ENCODE data around the gene PCP4.

Gene PCP4

GRCh38 chr21:39923476-39923875, 56.2 kb downstream of the PCP4 start:
- Mint-ChIP-seq H3K9me3 (no peaks in the 10 kb centered on the region), H3K4me1 (ENCODE audit: low read depth) (no peaks in the 10 kb centered on the region), H3K4me3 (no peak overlapping the region), H3K27me3 (no peaks in the 10 kb centered on the region), H3K36me3 (ENCODE audit: low read depth) (no peaks in the 10 kb centered on the region), H3K27ac (no peak overlapping the region)
- intact Hi-C loops (cut with micrococcal nuclease) = no loop called here

- no peaks in the 10 kb centered on the region for H3K36me3 Mint-ChIP-seq (ENCODE audit: low read depth)
- H3K27ac Mint-ChIP-seq = no peak overlapping the region
- intact Hi-C loops (cut with micrococcal nuclease) = no loop called here
- H3K9me3 Mint-ChIP-seq = no peaks in the 10 kb centered on the region
- H3K4me1 Mint-ChIP-seq (ENCODE audit: low read depth) = no peaks in the 10 kb centered on the region
- H3K27me3 Mint-ChIP-seq = no peaks in the 10 kb centered on the region
- H3K4me3 Mint-ChIP-seq = no peak overlapping the region
Observed at GRCh38 chr21:39924577-39925308, 57.5 kb downstream of the PCP4 start.

GRCh38 chr21:39927304-39927886, 60.2 kb downstream of the PCP4 start:
- H3K27ac Mint-ChIP-seq = no peak overlapping the region

GRCh38 chr21:39932335-39932734, 65.1 kb downstream of the PCP4 start:
- H3K9me3 Mint-ChIP-seq = no peaks in the 10 kb centered on the region
- no peak overlapping the region for H3K4me3 Mint-ChIP-seq
- no peak overlapping the region for H3K27ac Mint-ChIP-seq

More at GRCh38 chr21:39927304-39927886, 60.2 kb downstream of the PCP4 start:
- H3K9me3 Mint-ChIP-seq = no peaks in the 10 kb centered on the region
- no peaks in the 10 kb centered on the region for H3K36me3 Mint-ChIP-seq (ENCODE audit: low read depth)
- H3K27me3 Mint-ChIP-seq = no peaks in the 10 kb centered on the region
- intact Hi-C loops (cut with micrococcal nuclease) = no loop called here
- H3K4me1 Mint-ChIP-seq (ENCODE audit: low read depth) = no peaks in the 10 kb centered on the region
- no peak overlapping the region for H3K4me3 Mint-ChIP-seq

GRCh38 chr21:39934895-39935294, 67.7 kb downstream of the PCP4 start:
- Mint-ChIP-seq H3K4me3 (no peak overlapping the region), H3K4me1 (ENCODE audit: low read depth) (no peaks in the 10 kb centered on the region), H3K27me3 (no peaks in the 10 kb centered on the region), H3K27ac (no peak overlapping the region), H3K36me3 (ENCODE audit: low read depth) (no peaks in the 10 kb centered on the region), H3K9me3 (no peaks in the 10 kb centered on the region)
- intact Hi-C loops (cut with micrococcal nuclease) = no loop called here

More at GRCh38 chr21:39932335-39932734, 65.1 kb downstream of the PCP4 start:
- Mint-ChIP-seq H3K27me3 (no peaks in the 10 kb centered on the region), H3K4me1 (ENCODE audit: low read depth) (no peaks in the 10 kb centered on the region), H3K36me3 (ENCODE audit: low read depth) (no peaks in the 10 kb centered on the region)
- intact Hi-C loops (cut with micrococcal nuclease) = no loop called here

GRCh38 chr21:39935716-39936115, 68.5 kb downstream of the PCP4 start:
- H3K4me3 Mint-ChIP-seq = no peak overlapping the region
- H3K27ac Mint-ChIP-seq = no peak overlapping the region
- H3K36me3 Mint-ChIP-seq (ENCODE audit: low read depth) = no peaks in the 10 kb centered on the region
- intact Hi-C loops (cut with micrococcal nuclease) = no loop called here
- no peaks in the 10 kb centered on the region for H3K4me1 Mint-ChIP-seq (ENCODE audit: low read depth)
- H3K27me3 Mint-ChIP-seq = no peaks in the 10 kb centered on the region
- no peaks in the 10 kb centered on the region for H3K9me3 Mint-ChIP-seq

GRCh38 chr21:39938086-39938625, 70.9 kb downstream of the PCP4 start:
- Mint-ChIP-seq H3K36me3 (ENCODE audit: low read depth) (no peaks in the 10 kb centered on the region), H3K4me1 (ENCODE audit: low read depth) (no peaks in the 10 kb centered on the region), H3K4me3 (no peak overlapping the region), H3K9me3 (no peaks in the 10 kb centered on the region), H3K27ac (no peak overlapping the region), H3K27me3 (no peaks in the 10 kb centered on the region)
- intact Hi-C loops (cut with micrococcal nuclease) = no loop called here

- Mint-ChIP-seq H3K27me3 (no peaks in the 10 kb centered on the region), H3K27ac (no peak overlapping the region), H3K9me3 (peaks cover 22% of the 10 kb centered on the region), H3K36me3 (ENCODE audit: low read depth) (no peaks in the 10 kb centered on the region), H3K4me3 (no peak overlapping the region), H3K4me1 (ENCODE audit: low read depth) (no peaks in the 10 kb centered on the region)
- intact Hi-C loops (cut with micrococcal nuclease) = no loop called here
Observed at GRCh38 chr21:39946199-39946598, 79.0 kb downstream of the PCP4 start.

- H3K27ac Mint-ChIP-seq = no peak overlapping the region
- H3K4me3 Mint-ChIP-seq = no peak overlapping the region
- no peaks in the 10 kb centered on the region for H3K4me1 Mint-ChIP-seq (ENCODE audit: low read depth)
- H3K27me3 Mint-ChIP-seq = no peaks in the 10 kb centered on the region
- no peaks in the 10 kb centered on the region for H3K36me3 Mint-ChIP-seq (ENCODE audit: low read depth)
- intact Hi-C loops (cut with micrococcal nuclease) = no loop called here
- H3K9me3 Mint-ChIP-seq = peaks cover 22% of the 10 kb centered on the region
Observed at GRCh38 chr21:39947031-39947430, 79.8 kb downstream of the PCP4 start.

GRCh38 chr21:39951183-39952101, 84.2 kb downstream of the PCP4 start:
- Mint-ChIP-seq H3K27ac (no peak overlapping the region), H3K36me3 (ENCODE audit: low read depth) (no peaks in the 10 kb centered on the region), H3K4me1 (ENCODE audit: low read depth) (no peaks in the 10 kb centered on the region), H3K9me3 (peaks cover 12% of the 10 kb centered on the region), H3K4me3 (no peak overlapping the region), H3K27me3 (no peaks in the 10 kb centered on the region)
- intact Hi-C loops (cut with micrococcal nuclease) = no loop called here

GRCh38 chr21:39952265-39952664, 85.0 kb downstream of the PCP4 start:
- Mint-ChIP-seq H3K27ac (no peak overlapping the region), H3K9me3 (peaks cover 5% of the 10 kb centered on the region), H3K4me3 (no peak overlapping the region), H3K36me3 (ENCODE audit: low read depth) (no peaks in the 10 kb centered on the region), H3K27me3 (no peaks in the 10 kb centered on the region), H3K4me1 (ENCODE audit: low read depth) (no peaks in the 10 kb centered on the region)
- intact Hi-C loops (cut with micrococcal nuclease) = no loop called here

GRCh38 chr21:39954570-39954969, 87.3 kb downstream of the PCP4 start:
- Mint-ChIP-seq H3K4me3 (no peak overlapping the region), H3K36me3 (ENCODE audit: low read depth) (no peaks in the 10 kb centered on the region), H3K27me3 (no peaks in the 10 kb centered on the region), H3K9me3 (peaks cover 6% of the 10 kb centered on the region), H3K4me1 (ENCODE audit: low read depth) (no peaks in the 10 kb centered on the region), H3K27ac (no peak overlapping the region)
- intact Hi-C loops (cut with micrococcal nuclease) = no loop called here

- Mint-ChIP-seq H3K36me3 (ENCODE audit: low read depth) (no peaks in the 10 kb centered on the region), H3K27ac (no peak overlapping the region), H3K27me3 (no peaks in the 10 kb centered on the region), H3K4me3 (no peak overlapping the region), H3K9me3 (peaks cover 14% of the 10 kb centered on the region), H3K4me1 (ENCODE audit: low read depth) (no peaks in the 10 kb centered on the region)
- intact Hi-C loops (cut with micrococcal nuclease) = no loop called here
Observed at GRCh38 chr21:39955326-39955725, 88.1 kb downstream of the PCP4 start.

GRCh38 chr21:39956586-39956985, 89.3 kb downstream of the PCP4 start:
- no peaks in the 10 kb centered on the region for H3K36me3 Mint-ChIP-seq (ENCODE audit: low read depth)
- peaks cover 21% of the 10 kb centered on the region for H3K9me3 Mint-ChIP-seq
- H3K27me3 Mint-ChIP-seq = no peaks in the 10 kb centered on the region
- no peak overlapping the region for H3K27ac Mint-ChIP-seq
- H3K4me3 Mint-ChIP-seq = no peak overlapping the region
- H3K4me1 Mint-ChIP-seq (ENCODE audit: low read depth) = no peaks in the 10 kb centered on the region
- intact Hi-C loops (cut with micrococcal nuclease) = no loop called here

Data from dendritic cell treated with granulocyte-macrophage colony-stimulating factor and Interleukin-4, amounts not matched to agents 40 ng/mL and 50 ng/mL, for 4 days (primary cell).